NT2/D1 (cell line): ENCODE results near the gene CA12.

Experiments used
- SUZ12 ChIP-seq: IDR thresholded peaks from 2 replicates; pipeline ENCODE4 v1.6.1; 2011; ENCODE audit not compliant: insufficient read length, insufficient read depth; ENCODE audit errors: extremely low read depth
- YY1 ChIP-seq: IDR thresholded peaks from 2 replicates; pipeline ENCODE4 v1.6.1; 2011; ENCODE audit not compliant: insufficient read length, insufficient read depth
- ZNF274 ChIP-seq: IDR thresholded peaks from 2 replicates; pipeline ENCODE4 v1.6.1; 2011; ENCODE audit warnings: mild to moderate bottlenecking, low read depth, low read length

DNA sequence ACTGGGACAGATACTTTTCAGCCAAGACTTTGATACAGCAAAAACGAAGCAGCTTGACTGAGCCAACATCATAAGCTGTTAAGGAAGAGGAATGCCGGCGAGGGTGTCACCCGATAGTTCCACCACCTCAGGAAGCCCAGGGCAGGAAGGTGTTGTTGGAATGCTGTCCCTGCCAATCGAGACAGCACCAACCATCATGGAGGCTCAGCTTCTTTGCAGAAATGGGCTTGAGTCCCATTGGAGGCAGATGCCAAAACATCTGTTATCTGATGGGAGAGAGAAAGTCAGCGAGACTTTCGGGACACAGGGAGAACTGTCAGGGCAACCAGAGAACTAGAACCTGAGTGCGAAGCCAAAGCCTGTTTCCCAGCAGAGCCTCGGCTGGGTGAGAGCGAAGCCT, 50.7 kb downstream of the CA12 start:
- TF ChIP-seq YY1 (no peak), ZNF274 (no peak), SUZ12 (no peak)
